Measurements from ENCODE around the gene FOXJ3.
"Not testable (repeated sequence)": the region's sequence is repeated elsewhere in the genome, so short reads cannot be mapped to it uniquely, and the experiment has no call there.

FOXJ3 gene

DNA sequence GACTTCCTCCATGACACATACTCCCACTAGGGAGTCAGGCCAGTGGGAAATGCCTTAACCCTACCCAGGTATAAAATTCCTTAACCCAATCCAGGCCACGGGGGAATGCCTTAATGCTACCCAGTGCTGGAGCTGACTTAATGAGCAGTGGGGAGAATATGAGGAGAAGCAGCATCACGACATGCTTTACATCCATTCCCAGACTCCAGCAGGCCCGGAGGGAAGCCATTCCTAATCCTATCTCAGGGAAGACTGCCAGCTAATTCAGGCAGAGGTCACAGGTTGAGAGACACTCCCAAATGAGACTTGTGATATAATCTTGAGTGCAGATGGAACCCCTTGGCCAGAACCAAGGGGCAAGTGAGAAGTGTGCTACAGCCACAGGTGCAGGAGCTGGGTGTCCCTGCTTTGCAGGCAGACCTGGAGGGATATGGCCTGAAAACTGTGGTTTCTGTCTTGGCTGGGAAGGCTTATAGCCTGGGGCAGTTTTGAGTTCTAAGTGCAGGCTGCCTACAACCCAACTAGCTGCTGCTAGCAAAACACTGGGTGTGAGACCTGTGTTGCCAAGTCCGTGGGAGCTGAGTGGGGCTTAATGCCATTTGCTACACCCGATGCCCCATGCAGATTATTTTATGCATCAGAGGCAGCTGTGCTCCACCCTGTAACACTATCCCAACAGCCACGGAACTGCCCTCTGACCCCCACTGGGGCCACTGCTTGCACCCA is 125.3 kb downstream of the FOXJ3 start:
- TF ChIP-seq, protein P1, sequence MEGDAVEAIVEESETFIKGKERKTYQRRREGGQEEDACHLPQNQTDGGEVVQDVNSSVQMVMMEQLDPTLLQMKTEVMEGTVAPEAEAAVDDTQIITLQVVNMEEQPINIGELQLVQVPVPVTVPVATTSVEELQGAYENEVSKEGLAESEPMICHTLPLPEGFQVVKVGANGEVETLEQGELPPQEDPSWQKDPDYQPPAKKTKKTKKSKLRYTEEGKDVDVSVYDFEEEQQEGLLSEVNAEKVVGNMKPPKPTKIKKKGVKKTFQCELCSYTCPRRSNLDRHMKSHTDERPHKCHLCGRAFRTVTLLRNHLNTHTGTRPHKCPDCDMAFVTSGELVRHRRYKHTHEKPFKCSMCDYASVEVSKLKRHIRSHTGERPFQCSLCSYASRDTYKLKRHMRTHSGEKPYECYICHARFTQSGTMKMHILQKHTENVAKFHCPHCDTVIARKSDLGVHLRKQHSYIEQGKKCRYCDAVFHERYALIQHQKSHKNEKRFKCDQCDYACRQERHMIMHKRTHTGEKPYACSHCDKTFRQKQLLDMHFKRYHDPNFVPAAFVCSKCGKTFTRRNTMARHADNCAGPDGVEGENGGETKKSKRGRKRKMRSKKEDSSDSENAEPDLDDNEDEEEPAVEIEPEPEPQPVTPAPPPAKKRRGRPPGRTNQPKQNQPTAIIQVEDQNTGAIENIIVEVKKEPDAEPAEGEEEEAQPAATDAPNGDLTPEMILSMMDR (IDR thresholded peaks at IDR 0.05; ENCODE audit: insufficient read depth, low read length, missing control alignments): no peak
- ChIA-PET POLR2A (no interaction called here), CTCF (interaction anchor here (1.0 to 1.5 kb wide), 2 partner anchors 36 to 62 kb away, joined by 4 read pairs; no protein-coding TSS in a partner anchor)
- DNase-seq (ENCODE audit: low read depth, low spot score): no peak
- no peak overlapping the region for H3K4me3 ChIP-seq (ENCODE audit: low read depth, low read length)

- H3K4me3 ChIP-seq (ENCODE audit: low read depth, low read length); POLR2A ChIA-PET; DNase-seq (ENCODE audit: low read depth, low spot score): not testable (repeated sequence)
- CTCF ChIA-PET: interaction anchor here (1.0 kb wide), 3 partner anchors 19 to 59 kb away, joined by 3 to 6 read pairs (median 3); no protein-coding TSS in a partner anchor
Observed at GRCh38 chr1:42206930-42207329, 128.1 kb downstream of the FOXJ3 start.

DNA sequence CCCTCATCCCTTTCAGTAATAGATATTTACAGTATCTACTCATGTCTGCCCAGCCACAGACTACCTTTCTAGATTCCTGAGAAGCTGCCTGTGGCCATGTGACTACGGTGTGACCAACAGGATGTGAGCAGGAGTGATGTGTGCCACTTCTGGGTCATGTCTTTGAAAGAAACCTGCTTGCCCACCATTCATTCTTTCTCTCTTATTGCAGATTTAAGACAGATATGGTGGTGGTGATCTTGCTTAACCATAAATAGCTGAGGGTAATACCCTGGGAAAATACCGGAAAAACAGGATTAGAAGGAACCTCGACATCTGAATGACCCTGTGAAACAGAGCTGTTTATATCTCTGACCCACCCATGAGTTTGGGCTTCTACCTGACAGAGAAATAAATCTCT is 128.9 kb downstream of the FOXJ3 start:
- ChIA-PET POLR2A (no interaction called here), CTCF (interaction anchor here (1.0 to 1.3 kb wide), 4 partner anchors 9 to 58 kb away, joined by 3 to 6 read pairs (median 4); no protein-coding TSS in a partner anchor)
- TF ChIP-seq, protein P1 (IDR thresholded peaks at IDR 0.05; ENCODE audit: insufficient read depth, low read length, missing control alignments): no peak
- DNase-seq (ENCODE audit: low read depth, low spot score): no peak
- H3K4me3 ChIP-seq (ENCODE audit: low read depth, low read length): no peak overlapping the region

- H3K4me3 ChIP-seq (ENCODE audit: low read depth, low read length): no peak overlapping the region
- DNase-seq (ENCODE audit: low read depth, low spot score): no peak
- TF ChIP-seq, protein P1 (IDR thresholded peaks at IDR 0.05; ENCODE audit: insufficient read depth, low read length, missing control alignments): no peak
- ChIA-PET POLR2A (no interaction called here), CTCF (interaction anchor here (1.0 to 2.7 kb wide), 2 partner anchors 11 to 29 kb away, joined by 3 to 14 read pairs; no protein-coding TSS in a partner anchor)
Observed at GRCh38 chr1:42201986-42202385, 133.0 kb downstream of the FOXJ3 start.

GRCh38 chr1:42198251-42198650 is 136.8 kb downstream of the FOXJ3 start:
- DNase-seq (ENCODE audit: low read depth, low spot score): no peak
- POLR2A ChIA-PET: no interaction called here
- CTCF ChIA-PET: interaction anchor here (0.9 to 1.2 kb wide), 3 partner anchors 13 to 144 kb away, joined by 3 to 4 read pairs (median 3); no protein-coding TSS in a partner anchor
- TF ChIP-seq, protein P1 (IDR thresholded peaks at IDR 0.05; ENCODE audit: insufficient read depth, low read length, missing control alignments): no peak
- H3K4me3 ChIP-seq (ENCODE audit: low read depth, low read length): no peak overlapping the region

DNA sequence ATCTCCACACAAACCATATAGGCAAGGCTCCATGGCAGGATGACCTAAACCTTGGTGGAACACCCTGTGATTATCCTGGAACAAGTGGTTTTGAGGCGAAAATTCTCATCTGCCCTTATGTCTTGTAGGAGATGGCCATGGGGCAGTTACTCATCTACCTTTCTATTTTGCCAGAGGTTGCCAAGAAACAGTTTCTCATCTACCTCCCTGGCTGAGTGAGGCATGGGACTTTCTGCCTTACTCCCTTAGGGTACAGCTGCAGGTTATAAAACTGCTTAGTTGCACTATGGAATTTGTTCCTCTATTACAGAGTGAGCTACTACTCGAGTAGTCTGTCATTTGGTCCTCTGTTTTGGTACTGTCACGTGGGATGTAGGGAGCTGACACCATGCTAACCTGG is 139.2 kb downstream of the FOXJ3 start:
- ChIA-PET POLR2A (no interaction called here), CTCF (interaction anchor here (2.0 kb wide), 1 partner anchor 23 kb away, joined by 12 read pairs; no protein-coding TSS in a partner anchor)
- no peak for DNase-seq (ENCODE audit: low read depth, low spot score)
- TF ChIP-seq, protein P1 (IDR thresholded peaks at IDR 0.05; ENCODE audit: insufficient read depth, low read length, missing control alignments): no peak
- no peak overlapping the region for H3K4me3 ChIP-seq (ENCODE audit: low read depth, low read length)
